GM20431 (cell line): Measurements from ENCODE around the gene TMEM94.

Experiments
- in situ Hi-C: fragments of 300-500 bp; cut with MseI, MboI; formaldehyde crosslinking; loops from one replicate; pipeline ENCODE4 v1.15.0; 2020; ENCODE audit warnings: low sequenced_read_pairs; ENCODE audit not compliant: unreplicated experiment

TMEM94 gene

DNA sequence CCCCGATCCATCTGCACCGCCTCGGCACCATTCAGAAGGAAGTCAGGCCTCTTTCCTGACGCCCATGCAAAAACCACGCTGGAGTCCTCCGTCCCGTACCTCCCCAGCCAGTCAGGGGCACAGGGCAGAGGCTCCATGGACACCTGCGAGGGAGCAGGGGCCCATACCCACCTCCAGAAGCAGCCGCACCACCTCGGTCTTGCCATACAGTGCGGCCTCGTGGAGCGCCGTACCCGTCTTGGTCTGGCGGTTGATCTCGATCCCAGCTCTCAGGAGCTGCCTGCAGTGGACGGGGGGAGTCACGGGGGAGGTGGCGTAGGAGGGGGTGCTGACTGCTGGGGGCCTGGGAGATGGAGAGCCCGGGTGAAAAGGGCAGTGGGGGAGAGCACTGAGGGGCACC lies 49.7 kb downstream of the TMEM94 start:
- in situ Hi-C loops = loop anchor here (25.0 kb wide), 1 partner anchor 94 kb away; the partner anchor contains the start of gene GRB2

DNA sequence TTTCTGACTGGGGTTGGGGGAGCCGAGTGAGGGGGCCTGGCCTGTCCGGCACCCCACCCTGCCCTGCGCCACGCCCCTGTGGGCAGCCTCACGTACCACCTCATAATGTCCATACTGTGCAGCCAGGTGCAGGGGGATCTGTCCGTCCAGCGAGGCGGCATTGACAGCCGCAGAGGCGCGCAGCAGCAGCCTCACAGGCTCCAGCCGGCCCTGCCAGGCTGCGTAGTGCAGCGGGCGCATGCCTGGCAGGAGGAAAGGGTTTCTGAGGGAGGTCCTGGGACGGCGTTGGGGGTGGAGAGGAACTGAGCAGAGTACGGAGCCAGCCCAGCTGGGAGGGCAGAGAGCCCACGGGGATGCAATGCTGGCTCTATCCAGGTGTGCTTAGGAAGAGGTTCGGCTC lies 50.5 kb downstream of the TMEM94 start:
- in situ Hi-C loops = loop anchor here (25.0 kb wide), 1 partner anchor 95 kb away; the partner anchor contains the start of gene GRB2

- in situ Hi-C loops = loop anchor here (25.0 kb wide), 1 partner anchor 96 kb away; the partner anchor contains the start of gene GRB2
Measured at GRCh38 chr17:75507733-75508719, 51.6 kb downstream of the TMEM94 start.

DNA sequence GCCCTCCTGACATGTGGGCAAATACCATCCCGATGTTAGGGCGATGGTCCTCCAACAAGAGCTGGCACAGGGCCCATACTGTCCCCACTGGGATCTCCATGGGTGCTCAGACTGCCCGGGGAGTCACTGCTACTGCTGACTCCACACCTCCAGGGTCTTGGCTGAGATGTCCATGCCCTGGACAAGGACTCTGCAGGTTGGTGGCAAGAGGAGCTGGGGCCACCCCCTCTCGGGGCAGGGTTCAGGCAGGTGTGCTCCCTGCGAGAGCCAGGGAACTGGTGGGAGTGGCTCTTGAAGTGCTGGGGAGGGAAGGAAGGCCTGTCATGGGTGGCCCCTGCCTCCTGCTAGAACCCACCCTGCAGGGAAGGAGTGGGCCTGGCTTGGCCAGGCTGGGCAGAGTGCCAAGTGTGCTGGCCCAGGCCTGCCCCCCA lies 52.5 kb downstream of the TMEM94 start:
- in situ Hi-C loops = loop anchor here (25.0 kb wide), 1 partner anchor 97 kb away; the partner anchor contains the start of gene GRB2

GRCh38 chr17:75509528-75510258 lies 53.3 kb downstream of the TMEM94 start:
- in situ Hi-C loops = loop anchor here (25.0 kb wide), 1 partner anchor 97 kb away; the partner anchor contains the start of gene GRB2

DNA sequence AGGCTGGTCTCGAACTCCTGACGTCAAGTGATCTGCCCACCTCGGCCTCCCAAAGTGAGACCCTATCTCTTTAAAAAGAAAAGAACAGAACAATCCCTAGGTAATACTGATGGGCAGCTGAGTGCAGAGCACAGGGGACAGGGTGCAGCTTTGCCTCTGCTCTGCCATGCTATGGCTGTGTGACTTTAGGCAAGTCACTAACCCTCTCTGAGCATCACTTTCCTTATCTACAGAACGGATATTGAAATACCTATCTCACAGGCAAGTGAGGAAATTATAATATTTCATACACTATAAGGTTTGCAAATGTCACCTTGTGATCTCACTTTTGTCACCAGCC lies 54.8 kb downstream of the TMEM94 start:
- in situ Hi-C loops = loop anchor here (25.0 kb wide), 1 partner anchor 99 kb away; the partner anchor contains the start of gene GRB2

- in situ Hi-C loops = loop anchor here (25.0 kb wide), 1 partner anchor 100 kb away; the partner anchor contains the start of gene GRB2
Measured at GRCh38 chr17:75511610-75512575, 55.5 kb downstream of the TMEM94 start.

- in situ Hi-C loops = loop anchor here (25.0 kb wide), 1 partner anchor 101 kb away; the partner anchor contains the start of gene GRB2
Measured at GRCh38 chr17:75512926-75513640, 56.6 kb downstream of the TMEM94 start.

GRCh38 chr17:75513641-75514000 lies 57.2 kb downstream of the TMEM94 start:
- in situ Hi-C loops = loop anchor here (25.0 kb wide), 1 partner anchor 101 kb away; the partner anchor contains the start of gene GRB2

DNA sequence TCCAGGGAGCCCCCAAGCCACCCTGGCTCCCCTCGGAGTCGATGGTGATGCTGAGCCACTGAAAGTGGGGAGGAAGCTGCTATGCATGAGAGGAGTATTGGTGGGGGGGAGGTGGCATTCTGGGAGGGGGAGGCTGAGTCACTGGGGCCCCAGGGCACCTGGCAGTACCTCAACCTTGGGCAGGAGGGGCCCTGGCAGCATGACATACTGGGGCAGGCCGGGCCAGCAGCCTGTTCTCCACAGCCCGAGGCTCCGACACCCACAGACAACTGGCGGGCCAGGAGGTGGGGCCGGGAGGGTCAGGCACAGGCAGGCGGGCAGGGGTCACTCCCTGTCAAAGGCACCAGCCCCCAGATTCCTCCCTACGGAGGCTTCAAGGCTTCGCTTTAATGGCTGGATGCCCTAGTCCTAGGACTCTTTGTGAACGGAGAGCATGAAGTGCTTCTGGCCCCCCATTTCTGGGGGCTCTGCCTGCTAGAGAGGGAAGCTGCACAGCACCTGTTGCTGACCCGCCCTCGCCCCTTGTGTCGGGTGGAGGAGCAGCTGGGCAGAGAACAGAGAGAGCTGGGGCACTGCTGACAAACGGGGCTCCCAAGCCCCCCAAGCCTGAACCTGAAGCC lies 58.0 kb downstream of the TMEM94 start:
- in situ Hi-C loops = loop anchor here (25.0 kb wide), 1 partner anchor 102 kb away; the partner anchor contains the start of gene GRB2

DNA sequence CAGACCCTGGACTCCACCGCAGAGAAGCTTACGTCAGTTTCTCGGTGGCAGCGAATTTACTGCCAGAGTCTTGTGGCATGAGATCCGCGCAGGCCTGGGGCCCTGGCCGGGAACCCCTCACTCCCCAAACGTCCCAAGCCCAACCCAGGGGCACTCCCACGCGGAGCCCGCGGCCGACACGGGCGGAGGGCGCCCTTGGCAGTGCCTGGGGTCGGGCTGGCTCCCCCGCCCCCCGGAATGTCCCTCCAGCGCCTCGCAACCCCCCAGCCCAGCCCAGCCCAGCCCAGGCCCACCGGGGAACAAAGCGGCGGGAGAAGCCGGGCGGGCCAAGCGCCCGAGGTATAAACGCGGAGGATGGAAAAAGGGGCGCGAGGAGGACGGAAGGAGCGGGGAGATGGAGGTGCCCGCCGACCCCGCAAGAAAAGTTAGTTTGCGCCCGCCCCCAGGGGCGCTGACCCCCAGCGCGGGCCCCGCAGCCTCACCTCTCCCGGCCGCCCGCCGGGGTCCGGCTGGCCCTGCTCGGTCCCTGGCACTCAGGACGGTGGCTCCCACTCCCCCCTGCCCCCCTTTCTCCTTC lies 58.6 kb downstream of the TMEM94 start:
- in situ Hi-C loops = loop anchor here (25.0 kb wide), 1 partner anchor 103 kb away; the partner anchor contains the start of gene GRB2

DNA sequence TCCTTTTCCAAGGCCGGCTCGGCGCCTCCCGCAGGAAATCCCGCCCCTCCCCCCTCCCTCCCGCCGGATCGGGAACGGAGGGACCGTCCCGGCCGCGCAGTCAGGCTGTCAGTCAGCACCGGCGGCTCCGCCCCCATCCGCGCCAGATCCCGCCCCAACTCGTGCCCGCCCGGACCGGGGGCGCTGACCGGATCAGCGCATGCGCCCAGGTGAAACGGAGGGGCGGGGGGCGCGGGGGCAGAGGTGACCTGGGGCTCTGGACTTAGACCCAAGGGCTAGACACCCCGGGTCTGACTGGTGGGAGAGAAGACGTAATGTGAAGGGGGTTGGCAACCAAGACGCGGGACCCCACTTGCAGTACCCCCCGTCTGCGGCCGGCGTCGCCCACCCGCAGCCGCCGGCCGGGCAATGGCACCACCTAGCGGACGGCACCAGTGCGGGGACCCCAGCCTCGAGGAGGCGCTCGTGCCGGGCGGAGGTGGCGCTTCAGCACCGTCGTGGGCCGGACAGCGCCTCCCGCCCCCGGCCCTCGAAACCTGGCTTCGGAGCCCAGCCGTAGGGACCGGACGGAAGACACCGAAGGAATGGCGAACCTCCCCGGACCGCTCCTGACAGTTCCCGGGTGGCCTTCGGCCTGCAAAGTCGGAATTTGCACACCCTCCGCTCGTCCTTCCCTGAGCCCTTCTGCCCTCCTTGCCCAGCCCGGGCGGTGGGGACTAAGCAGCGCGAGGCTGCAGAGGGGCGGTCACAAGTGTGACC lies 59.2 kb downstream of the TMEM94 start, which contains the start of gene CASKIN2:
Gene CASKIN2, minus strand, starts transcription at position 42 of the 759 bp plus-strand sequence. CDS start 1,733 bp downstream, outside the sequence.
- in situ Hi-C loops = loop anchor here (25.0 kb wide), 1 partner anchor 103 kb away; the partner anchor contains the start of gene GRB2

DNA sequence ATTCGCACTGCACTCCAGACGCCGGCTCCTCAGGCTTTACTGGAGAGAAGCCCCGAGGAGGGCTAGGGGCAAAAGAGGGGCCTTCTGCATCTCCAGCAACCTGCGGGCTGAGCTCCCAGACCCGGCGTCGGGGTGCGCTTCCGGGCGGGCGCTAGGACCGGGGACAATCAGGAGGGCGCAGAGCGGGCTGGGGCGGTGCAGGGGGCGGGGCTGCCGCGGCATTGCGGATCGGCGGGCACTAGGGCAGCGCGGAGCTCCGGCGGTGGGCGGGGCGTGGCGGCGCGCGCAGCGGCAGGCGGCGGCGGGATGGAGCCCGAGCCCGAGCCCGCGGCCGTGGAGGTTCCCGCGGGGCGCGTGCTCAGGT lies 59.8 kb downstream of the TMEM94 start, which contains the start of gene TSEN54:
Gene TSEN54, plus strand, starts transcription at position 274 of the 364 bp plus-strand sequence. Its CDS starts 33 bp downstream, at position 307.
- in situ Hi-C loops = loop anchor here (25.0 kb wide), 1 partner anchor 104 kb away; the partner anchor contains the start of gene GRB2

DNA sequence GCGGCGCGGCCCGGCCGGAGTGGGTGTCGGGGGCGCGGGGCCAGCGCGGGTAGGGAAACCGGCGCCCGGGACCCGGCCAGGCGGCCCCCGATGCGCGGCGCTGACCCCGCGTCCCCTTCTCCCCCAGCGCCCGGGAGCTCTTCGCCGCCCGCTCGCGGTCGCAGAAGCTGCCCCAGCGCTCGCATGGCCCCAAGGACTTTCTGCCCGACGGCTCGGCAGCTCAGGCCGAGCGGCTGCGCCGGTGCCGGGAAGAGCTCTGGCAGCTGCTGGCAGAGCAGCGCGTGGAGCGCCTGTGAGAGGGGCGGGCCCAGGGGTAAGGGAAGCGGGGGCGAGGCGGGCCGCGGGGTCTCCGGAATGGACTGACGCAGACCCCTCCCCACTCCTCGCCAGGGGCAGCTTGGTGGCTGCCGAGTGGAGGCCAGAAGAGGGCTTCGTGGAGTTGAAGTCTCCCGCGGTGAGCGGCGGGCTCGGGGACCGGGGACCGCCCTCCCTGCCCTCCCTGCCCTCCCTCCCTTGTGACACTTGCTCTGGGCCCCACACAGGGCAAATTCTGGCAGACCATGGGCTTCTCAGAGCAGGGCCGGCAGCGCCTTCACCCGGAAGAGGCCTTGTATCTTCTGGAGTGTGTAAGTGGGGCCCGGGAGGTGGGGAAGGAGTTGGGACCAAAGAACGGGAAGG lies 60.3 kb downstream of the TMEM94 start:
- in situ Hi-C loops = loop anchor here (25.0 kb wide), 1 partner anchor 104 kb away; the partner anchor contains the start of gene GRB2

DNA sequence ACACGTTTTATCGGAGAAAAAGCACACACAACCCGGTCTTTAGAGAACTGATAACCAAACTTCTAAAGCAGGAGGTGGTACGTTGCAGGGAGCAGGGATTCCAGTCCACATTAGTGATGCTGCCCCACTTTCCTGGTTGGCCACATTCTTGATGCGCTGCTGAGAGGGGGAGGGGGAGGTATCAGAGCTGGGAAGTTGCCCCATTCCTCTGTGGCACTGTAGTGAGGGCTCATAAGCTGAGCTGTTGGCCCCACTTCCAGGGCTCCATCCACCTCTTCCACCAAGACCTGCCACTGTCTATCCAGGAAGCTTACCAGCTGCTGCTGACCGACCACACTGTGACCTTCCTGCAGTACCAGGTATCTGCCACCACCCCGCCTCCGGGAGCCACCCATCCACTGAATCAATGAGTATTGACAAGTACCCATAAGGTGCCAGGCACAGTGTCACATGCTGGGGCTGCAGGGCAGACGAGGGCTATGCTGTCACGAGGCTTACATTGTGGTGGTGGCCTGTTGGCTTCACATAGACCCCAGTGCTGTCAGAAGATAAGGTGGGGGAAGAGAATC lies 60.9 kb downstream of the TMEM94 start:
- in situ Hi-C loops = loop anchor here (25.0 kb wide), 1 partner anchor 105 kb away; the partner anchor contains the start of gene GRB2
